ENCODE results near the gene HOMER2. TPM values are rescaled to one million over a fixed set of nuclear protein-coding genes. Genes with fewer than 3 reads are reported as not detected.

HOMER2 gene
- total RNA-seq, 1 donor from 2014 or later, result 76.7 TPM

- no peak for DNase-seq
These were observed 23.8 kb downstream of the HOMER2 start for GRCh38 chr15:82928711-82929110.

DNA sequence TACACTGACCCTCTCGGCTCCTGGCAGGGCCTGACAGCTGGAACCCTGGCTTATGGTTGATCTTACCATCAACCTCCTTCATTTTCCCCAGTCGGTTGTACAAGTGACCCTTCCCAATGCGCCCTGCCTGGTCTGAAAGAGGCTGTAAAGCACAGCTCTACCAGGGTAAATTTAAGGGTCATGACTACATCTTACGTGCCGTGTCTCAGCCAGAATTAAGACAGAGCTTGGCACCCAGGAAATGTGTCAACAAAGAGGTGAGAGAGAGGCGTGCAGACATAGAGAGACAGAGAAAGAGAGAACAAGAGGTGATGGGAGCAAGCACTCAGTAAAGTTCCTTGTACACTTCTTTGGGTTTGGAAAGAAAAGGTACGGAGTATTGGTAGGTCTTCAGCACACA lies 28.8 kb downstream of the HOMER2 start:
- no peak for DNase-seq

DNA sequence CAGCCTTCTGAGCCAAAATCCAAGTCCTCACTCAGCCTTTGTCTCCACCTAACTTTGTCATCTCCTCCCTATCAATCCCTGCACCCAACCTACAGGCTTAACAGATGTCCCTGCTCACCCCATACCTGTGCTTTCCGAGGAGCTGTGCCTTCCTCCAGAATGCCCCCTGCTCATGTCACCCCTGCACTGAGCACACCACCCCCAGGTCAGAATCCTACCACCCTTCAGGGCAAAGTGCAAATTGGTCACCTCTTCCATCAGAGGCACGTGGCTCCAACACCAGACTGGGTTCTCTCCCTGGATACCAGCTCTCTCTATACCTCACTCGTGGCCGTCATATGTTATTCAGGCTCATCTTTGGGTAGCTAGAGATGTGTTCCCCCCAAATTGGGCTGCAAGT lies 29.8 kb downstream of the HOMER2 start:
- no peak for DNase-seq

- DNase-seq, result no peak
These were observed 30.6 kb downstream of the HOMER2 start for GRCh38 chr15:82921939-82922338.

DNA sequence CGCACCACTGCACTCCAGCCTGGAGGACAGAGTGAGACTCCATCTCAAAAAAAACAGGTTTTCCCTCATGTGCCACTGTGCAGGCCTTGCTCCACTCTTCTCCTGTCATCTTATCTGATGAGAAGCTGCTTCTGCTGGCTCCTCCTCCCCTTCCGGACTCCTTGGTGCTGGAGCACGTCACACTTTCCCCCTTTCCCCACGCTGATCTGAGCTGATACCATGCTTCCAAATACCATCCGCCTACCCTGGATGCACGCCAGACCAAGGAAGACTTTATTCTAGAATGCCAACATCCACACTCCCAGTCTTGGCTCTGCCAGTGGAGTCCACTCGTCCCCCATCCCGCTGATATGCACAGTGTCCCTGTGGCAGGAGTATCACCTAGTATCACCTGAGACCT lies 31.3 kb downstream of the HOMER2 start:
- no peak for DNase-seq

DNA sequence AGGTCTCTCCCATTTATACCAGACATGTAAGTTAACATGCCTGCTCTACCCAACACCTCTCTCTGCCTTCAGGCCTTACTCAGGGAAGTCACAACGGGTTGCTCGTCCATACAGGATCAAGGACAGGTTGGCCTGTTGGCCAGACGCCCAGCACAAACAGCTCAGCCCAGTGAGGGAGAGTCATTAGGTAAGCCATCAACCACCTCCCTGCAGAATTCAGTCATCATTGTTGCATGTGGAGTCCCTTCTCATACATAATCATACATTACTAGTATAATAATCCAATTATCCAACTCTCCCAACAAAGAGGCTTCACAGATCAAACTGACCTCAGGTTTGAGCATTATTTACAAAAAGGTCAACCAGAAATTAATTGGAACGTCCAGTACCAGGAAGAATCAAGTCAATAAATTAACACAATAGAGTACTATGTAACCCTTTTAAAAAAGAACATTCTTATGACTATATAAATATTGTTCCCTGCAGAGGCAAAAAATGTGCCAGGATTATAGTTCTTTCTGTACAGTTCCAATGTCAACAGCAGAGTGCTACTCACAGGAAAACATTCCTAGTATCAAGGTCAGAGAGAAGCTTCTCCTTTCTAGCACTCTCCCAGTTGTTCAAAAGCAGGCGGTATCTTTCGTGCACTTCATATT lies 33.2 kb downstream of the HOMER2 start:
- DNase-seq, result no peak

DNA sequence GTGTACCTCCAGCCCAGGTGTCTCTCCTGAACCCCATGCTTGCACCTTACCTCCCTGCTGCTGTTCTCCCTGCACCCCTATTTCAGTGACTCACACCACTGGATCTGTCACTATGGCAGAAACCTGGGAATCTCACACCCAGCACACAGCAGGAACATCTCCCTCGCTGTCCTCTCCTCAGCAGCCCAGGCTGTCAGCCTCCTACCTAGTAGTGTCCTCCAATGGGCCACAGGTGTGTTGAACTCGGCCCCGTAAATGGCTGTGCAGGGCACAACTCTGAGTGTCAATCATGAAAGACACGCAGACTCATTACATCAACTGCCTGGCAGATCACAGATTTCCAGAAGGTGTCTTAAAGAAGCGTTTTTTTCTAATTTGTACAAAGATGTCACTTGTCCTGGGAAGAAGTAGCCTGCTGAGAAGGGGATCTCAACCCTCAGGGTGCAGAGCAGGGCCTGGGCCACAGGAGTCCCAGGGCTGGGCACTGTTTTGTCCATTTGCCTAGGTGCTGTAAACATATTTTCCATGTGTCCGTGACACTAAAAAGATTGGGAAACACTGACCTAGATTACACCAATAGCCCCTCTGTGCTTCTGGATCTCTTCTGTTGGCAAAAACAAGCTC lies 33.8 kb downstream of the HOMER2 start:
- no peak for DNase-seq

GRCh38 chr15:82918162-82918561 lies 34.4 kb downstream of the HOMER2 start:
- no peak for DNase-seq

DNA sequence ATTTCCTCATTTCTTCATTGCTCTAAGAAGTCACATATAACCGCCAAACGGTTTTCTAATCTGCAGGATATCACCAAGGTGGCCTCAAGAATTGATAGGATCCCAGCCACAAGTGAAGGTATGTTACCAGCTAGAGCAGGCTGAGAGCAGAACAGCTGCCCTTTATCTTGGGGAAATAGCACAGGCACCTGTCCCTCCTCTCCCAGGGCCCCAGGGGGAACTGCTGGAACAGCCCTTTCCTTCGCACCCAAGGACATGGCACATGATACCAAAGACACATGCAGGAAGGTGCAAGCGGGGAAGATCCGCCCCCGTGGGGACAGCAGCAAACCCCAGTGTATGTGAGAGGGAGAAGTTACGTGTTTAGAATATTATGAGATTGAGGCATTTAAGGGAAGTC lies 35.3 kb downstream of the HOMER2 start:
- DNase-seq, result no peak

- no peak for DNase-seq
These were observed 36.2 kb downstream of the HOMER2 start for GRCh38 chr15:82916161-82916952.

DNA sequence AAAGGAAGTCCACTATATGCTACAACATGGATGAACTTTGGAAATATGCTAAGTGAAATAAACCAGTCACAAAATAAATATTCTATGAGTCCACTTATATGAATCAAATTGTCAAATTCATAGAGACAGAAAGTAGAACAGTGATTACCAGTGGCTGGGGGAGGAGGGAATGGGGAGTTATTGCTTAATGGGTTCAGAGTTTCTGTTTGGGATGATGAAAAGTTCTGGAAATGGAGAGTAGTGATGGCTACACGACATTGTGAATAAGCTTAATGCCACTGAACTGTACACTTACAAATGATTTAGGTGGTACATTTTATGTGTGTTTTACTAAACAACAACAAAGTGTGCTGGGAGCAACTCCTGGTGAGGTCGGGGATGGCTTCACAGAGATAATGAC lies 38.1 kb downstream of the HOMER2 start:
- no peak for DNase-seq

DNA sequence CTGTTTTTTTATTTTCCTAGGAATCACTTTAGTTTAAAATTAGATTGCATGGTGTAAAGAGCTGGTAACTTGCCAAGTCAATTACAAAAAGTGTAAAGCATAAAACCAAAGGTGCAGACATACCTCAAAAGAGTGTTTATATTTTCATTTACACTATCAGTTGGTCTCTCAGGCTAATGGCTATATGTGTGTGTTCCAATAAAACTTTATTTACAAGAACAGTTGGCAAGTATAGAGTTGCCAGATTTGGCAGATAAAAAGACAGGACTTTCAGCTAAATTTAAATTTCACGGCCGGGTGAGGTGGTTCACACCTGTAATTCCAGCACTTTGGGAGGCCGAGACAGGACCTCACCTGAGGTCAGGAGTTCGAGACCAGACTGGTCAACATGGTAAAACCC lies 41.1 kb downstream of the HOMER2 start:
- no peak for DNase-seq

DNA sequence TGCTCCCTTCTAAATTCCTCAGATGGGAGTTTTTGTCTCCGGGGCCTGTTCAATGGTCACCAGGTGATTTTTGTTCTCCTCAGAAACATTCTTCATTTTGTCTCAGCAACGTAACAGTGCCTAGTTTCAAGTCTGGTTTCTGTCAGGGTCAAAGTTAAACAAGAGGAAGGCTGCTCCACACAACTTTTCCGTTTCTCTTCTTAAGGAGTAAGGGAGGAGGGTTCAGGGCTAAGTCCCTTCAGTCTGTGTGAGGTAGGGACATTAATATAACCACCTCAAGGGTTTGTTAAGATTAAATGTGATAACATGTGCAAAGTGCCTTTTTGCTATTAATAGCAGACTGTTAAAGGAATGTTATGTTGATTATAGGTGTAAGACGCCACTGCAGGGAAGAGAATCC lies 41.8 kb downstream of the HOMER2 start:
- DNase-seq, result no peak

- DNase-seq, result no peak
These were observed 43.3 kb downstream of the HOMER2 start for GRCh38 chr15:82909080-82909815.

DNA sequence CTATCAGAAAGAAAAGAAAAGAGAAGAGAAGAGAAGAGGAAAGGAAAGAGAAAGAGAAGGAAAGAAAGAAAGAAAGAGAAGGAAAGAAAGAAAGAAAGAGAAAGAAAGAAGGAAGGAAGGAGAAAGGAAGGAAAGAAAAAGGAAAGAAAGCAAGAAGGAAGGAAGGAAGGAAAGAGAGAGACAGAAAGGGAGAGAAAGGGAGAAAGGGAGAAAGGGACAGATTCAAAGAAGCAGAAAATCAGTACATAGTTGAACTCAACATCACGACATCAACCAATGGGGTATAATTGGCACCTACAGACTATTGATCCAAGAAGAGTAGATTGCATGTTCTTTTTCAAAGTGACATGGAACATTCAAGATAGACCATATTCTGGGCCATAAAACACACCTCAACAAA lies 45.2 kb downstream of the HOMER2 start:
- DNase-seq, result no peak

DNA sequence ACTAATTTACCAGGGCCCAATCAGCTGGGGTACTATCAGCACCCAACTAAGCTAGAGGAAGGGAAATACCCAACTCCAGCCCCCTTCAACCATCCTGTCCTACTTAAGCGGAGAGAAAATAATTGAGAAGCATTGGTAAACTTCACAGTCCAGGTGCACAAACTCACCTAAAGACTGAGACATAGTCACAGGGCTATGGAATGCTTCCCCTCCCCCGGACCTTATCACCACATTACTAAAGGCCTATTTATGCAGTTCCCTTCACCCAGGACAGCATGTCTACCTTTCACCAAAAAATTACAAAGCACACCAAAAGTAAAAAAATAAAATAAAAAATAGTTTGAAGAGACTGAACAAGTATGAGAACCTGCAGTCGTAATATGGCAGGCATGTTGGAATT lies 47.9 kb downstream of the HOMER2 start:
- DNase-seq, result no peak

DNA sequence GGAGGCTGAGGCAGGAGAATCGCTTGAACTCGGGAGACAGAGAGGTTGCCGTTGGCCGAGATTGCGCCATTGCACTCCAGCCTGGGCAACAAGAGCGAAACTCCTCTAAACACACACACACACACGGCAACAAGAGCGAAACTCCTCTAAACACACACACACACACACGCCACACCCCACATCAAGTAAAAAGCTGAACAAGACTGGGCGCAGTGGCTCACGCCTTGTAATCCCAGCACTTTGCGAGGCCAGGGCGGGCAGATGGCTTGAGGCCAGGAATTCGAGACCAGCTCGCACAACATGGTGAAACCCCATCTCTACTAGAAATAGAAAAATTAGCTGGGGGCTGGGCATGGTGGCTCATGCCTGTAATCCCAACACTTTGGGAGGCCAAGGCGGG lies 49.0 kb downstream of the HOMER2 start:
- DNase-seq, result no peak

- DNase-seq, result no peak
These were observed 51.3 kb downstream of the HOMER2 start for GRCh38 chr15:82901114-82901805.

DNA sequence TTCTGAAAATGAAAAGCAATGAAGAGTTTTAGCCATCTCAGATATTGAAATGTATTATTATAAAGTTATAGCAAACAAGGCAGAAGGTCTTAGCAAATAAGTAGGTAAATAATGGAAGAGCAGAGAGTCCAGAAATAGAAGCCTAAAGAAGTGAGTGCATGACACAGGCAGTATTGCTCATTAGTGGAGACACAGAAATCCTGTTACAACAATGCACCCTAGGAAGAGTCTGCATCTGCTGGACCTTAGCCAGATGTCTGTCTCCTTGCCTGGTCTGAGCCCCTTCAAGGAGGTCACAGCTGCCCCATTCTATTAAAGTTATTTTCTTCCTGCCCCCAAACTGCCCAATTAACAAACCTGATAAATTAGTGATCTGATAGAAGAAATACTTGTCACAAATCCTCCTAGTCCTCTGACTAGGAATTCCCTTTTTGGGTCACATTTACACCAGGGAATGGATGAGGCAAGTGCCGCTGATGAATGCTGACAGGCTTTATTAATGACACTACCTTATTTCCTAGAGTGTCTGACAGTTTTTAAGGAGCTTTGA lies 51.9 kb downstream of the HOMER2 start:
- DNase-seq, result no peak

DNA sequence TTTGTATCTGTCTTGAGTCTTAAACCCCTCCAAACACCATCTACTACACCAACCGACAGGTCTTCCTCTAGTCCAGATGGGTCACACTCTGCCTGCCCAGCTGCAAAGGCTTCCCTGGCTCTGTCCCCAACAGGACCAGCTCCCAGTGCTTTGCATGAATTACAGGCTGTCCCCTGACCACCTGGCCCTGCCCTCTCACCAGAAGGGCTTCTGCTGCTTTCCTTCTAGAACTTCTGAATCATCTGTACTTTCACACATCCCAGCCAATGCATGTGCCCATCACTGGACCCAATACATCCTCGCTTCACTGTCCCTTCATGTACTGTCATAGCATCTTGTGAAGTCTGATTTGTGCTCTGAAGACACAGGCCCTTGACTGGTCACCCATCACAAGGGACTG lies 53.6 kb downstream of the HOMER2 start:
- no peak for DNase-seq

DNA sequence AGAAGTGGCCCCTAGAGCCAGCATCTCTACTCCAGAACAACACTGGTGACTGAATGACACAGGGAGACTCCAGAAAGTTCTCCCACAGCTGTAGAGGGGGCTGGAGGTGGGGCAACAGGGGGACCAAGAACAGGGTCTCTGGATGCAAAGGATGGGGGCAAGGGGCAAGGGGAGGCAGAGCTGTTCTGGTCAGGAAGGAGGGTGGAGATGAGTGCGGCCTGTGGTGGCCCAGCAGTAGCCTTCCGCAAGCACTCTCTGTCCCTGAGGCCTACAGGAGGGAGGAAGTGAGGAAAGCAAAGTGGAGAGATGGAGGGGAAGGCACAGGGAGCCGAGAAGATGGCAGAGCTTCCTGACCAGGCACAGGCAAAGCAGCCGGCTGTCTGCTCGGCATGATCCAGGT lies 56.5 kb downstream of the HOMER2 start:
- DNase-seq, result no peak

DNA sequence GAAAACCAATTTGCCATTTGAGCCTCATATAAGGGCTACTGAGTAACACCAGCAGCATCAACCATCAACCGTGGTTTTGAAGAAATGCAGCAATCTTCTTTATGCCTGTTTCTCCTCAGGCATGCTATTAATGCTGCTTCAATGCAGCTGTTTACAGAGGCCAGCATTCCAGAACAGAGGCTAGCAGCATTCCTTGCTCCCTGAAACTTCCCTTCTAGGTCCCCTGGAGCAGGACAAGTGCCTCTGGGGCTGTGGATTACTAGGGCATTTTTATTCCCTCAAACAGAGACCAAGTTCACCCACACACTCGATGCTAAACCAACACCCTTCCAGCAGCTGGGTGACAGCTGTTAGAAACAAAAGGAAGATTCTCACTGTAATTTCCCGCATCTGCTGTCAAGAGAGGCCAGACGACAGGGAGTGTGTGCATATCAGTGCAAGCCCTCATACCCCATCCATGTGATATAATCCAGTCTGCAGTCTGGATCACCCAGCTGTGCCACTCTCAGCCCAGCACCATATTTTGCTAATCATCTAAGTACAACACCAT lies 57.5 kb downstream of the HOMER2 start:
- no peak for DNase-seq
